ENCODE data around the gene FIBP. TPM values are rescaled to one million over a fixed set of nuclear protein-coding genes. Genes with fewer than 3 reads are reported as not detected.
A peak's percentile ranks its signal among the peaks of the same experiment; 100 is the strongest.

FIBP gene
- total and polyA plus RNA-seq, 12 donors = 57.9 to 183 (median 72.4) TPM

GRCh38 chr11:65865550-65866172 lies 22.6 kb downstream of the FIBP start:
- peaks cover 8 to 12% of the 10 kb centered on the region in 2 donors for H3K4me1 ChIP-seq (replicated peaks in 1 of 2)
- no peaks in the 10 kb centered on the region for H3K9me3 ChIP-seq (replicated peaks in 1 of 3)
- H3K36me3 ChIP-seq (replicated peaks in 1 of 2) = peaks cover 0 to 70% of the 10 kb centered on the region in 2 donors
- peak in 2 of 7 donors; percentile 10 to 15 for DNase-seq
- no peak overlapping the region for H3K4me3 ChIP-seq
- H3K27ac ChIP-seq = no peak overlapping the region
- WGBS, 4 donors = 84 to 88% (median 86%) methylated on average over 6 to 9 of the region's 9 CpGs
- no peaks in the 10 kb centered on the region for H3K27me3 ChIP-seq
- TF ChIP-seq, protein P1, sequence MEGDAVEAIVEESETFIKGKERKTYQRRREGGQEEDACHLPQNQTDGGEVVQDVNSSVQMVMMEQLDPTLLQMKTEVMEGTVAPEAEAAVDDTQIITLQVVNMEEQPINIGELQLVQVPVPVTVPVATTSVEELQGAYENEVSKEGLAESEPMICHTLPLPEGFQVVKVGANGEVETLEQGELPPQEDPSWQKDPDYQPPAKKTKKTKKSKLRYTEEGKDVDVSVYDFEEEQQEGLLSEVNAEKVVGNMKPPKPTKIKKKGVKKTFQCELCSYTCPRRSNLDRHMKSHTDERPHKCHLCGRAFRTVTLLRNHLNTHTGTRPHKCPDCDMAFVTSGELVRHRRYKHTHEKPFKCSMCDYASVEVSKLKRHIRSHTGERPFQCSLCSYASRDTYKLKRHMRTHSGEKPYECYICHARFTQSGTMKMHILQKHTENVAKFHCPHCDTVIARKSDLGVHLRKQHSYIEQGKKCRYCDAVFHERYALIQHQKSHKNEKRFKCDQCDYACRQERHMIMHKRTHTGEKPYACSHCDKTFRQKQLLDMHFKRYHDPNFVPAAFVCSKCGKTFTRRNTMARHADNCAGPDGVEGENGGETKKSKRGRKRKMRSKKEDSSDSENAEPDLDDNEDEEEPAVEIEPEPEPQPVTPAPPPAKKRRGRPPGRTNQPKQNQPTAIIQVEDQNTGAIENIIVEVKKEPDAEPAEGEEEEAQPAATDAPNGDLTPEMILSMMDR (IDR thresholded peaks at IDR 0.05) = no peak
- TF ChIP-seq POLR2A (IDR thresholded peaks at IDR 0.05) = no peak
- intact Hi-C loops (cut with DNase I) = no loop called here

DNA sequence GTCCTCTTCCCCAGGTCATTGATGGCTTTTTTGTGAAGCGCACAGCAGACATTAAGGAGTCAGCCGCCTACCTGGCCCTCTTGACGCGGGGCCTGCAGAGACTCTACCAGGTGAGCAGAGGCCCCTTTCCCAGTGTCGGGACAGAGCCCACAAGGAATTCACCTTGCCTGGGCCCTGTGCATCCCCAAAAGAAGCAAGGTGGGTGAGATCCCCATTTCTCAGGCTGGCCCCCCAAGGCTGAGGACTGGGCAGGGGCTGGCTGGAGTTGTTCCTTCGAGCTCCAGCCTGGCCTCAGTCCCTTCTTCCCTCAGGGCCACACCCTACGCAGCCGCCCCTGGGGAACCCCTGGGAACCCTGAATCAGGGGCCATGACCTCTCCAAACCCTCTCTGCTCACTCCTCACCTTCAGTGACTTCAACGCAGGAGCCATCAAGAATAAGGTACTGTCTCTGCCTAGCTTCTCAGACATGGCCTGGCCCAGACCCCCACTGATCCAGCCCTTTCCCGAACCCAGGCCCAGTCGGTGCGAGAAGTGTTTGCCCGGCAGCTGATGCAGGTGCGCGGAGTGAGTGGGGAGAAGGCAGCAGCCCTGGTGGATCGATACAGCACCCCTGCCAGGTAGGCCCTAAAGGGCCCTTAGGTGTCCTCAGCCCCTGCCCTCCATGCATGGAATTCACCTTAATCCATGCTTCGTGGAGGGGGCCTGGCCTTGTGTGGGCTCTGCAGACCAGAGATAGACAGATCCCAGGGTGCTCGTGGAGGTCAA lies 23.4 kb downstream of the FIBP start:
- Histone ChIP-seq H3K9me3 (replicated peaks in 1 of 3) (no peaks in the 10 kb centered on the region), H3K27me3 (no peaks in the 10 kb centered on the region), H3K36me3 (replicated peaks in 1 of 2) (peaks cover 0 to 68% of the 10 kb centered on the region in 2 donors), H3K4me3 (no peak overlapping the region), H3K4me1 (replicated peaks in 1 of 2) (peaks cover 8 to 12% of the 10 kb centered on the region in 2 donors), H3K27ac (no peak overlapping the region)
- TF ChIP-seq, protein P1 (IDR thresholded peaks at IDR 0.05) = no peak
- no peak for TF ChIP-seq POLR2A (IDR thresholded peaks at IDR 0.05)
- DNase-seq = peak in 3 of 7 donors; percentile 7 to 19 (median 16)
- intact Hi-C loops (cut with DNase I) = no loop called here
- 74 to 87% (median 85%) methylated on average over 7 to 18 of the region's 18 CpGs for WGBS, 4 donors

DNA sequence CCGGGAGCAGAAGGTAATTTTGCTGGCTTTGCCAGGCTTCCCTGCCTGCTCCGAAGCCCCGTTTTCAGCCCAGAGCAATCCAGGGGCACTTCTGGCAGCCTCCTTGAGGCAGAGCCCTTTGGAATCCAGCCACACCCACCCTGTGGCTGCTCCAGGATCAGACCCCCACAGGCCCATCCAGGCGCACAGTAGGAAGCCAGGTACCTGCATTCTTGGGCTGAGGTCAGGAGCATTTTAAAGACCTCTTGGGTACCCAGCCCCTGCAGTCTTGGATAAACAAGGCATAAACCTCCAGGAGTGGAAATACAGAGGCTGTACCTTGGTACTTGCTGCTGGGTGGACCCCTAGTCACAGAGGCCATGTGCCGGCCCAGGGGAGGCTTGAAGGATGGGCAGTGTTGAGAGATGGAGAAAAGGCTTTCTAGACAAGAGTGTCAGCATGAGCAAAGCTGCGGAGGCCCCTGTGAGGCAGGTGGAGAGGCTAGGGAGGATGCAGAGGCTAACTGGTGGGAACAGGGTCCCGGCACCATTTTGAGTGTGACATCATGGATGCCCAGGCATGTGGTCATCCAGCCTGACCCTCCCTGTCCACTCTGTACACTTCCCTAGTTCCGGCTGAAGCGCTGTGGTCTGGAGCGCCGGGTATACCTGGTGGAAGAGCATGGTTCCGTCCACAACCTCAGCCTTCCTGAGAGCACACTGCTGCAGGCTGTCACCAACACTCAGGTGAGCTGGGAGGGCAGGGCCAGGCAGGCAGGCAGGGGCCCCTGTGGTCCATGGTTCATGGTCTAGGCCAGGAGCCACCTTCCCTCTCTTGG lies 24.2 kb downstream of the FIBP start:
- Histone ChIP-seq H3K4me3 (no peak overlapping the region), H3K27ac (no peak overlapping the region), H3K36me3 (replicated peaks in 1 of 2) (peaks cover 0 to 66% of the 10 kb centered on the region in 2 donors), H3K9me3 (replicated peaks in 1 of 3) (no peaks in the 10 kb centered on the region), H3K27me3 (no peaks in the 10 kb centered on the region), H3K4me1 (replicated peaks in 1 of 2) (peaks cover 9 to 13% of the 10 kb centered on the region in 2 donors)
- intact Hi-C loops (cut with DNase I) = no loop called here
- 75 to 85% (median 81%) methylated on average over 6 to 12 of the region's 12 CpGs for WGBS, 4 donors
- TF ChIP-seq POLR2A (IDR thresholded peaks at IDR 0.05) = no peak
- TF ChIP-seq, protein P1 (IDR thresholded peaks at IDR 0.05) = no peak
- DNase-seq = peak in 3 of 7 donors; percentile 7 to 23 (median 16)
